Fibroblast of lung (primary cell): Measurements from ENCODE around the gene CYP11A1.

Source experiments
- CTCF ChIP-seq, 2 donors: IDR thresholded peaks in 1 of 2; conservative IDR thresholded peaks in 1 of 2; 1 replicate in 1 of 2; 2 replicates in 1 of 2; pipeline ENCODE4 v1.5.1; 2011 to 2012; ENCODE audit warnings: low read length in 2 of 2, control low read depth in 1 of 2, inconsistent platforms in 1 of 2, low read depth in 1 of 2, mild to moderate bottlenecking in 1 of 2
- EZH2 ChIP-seq: IDR thresholded peaks from 2 replicates; pipeline ENCODE4 v1.5.1; 2012; ENCODE audit warnings: low read length, control low read depth, mild to moderate bottlenecking; ENCODE audit errors: missing control alignments

- TF ChIP-seq CTCF (conservative IDR thresholded peaks at IDR 0.05 in 1 of 2, IDR thresholded peaks at IDR 0.05 in 1 of 2; ENCODE audit: low read depth in 1 of 2, low read length in 2 of 2) (no peak), EZH2 (no peak)
Measured at GRCh38 chr15:74315626-74316025, 51.8 kb downstream of the CYP11A1 start.
